ENCODE measurements around the gene TFB1M. TPM values are rescaled to one million over a fixed set of nuclear protein-coding genes. Genes with fewer than 3 reads are reported as not detected.

TFB1M gene
- total and polyA plus RNA-seq, 2 donors (not counting 3 experiments of a cell fraction or from before 2014, with no cell fraction given) = 12.9 to 35.5 TPM

DNA sequence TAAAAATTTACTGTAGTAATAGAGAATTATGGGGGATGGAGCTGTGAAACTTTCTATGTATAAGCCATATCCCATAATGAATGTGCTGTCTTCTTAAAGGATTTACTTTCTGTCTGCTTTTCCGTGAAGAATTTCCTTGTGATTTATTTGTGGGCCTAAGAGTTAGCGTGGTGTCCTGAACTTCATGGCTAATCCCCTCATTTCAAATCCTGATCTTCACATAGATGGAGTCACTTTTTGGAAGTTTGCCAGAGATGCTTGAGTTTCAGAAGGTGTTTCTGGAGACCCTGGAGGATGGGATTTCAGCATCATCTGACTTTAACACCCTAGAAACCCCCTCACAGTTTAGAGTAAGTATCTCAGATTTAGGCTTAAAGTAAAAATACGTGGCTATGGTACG lies 69.8 kb downstream of the TFB1M start:
- no peaks in the 10 kb centered on the region for H3K27me3 ChIP-seq (ENCODE audit: control insufficient read depth in 2 of 2, insufficient read depth in 2 of 2, low read length in 2 of 2)
- no peaks in the 10 kb centered on the region for H3K4me1 ChIP-seq (ENCODE audit: control insufficient read depth, extremely low read depth, insufficient read depth, low read length)
- no peaks in the 10 kb centered on the region for H3K79me2 ChIP-seq (ENCODE audit: control insufficient read depth, insufficient read depth, low read length)
- H3K9me1 ChIP-seq (replicated peaks; ENCODE audit: control insufficient read depth, extremely low read depth, insufficient read depth, low read length) = no peaks in the 10 kb centered on the region
- dilution Hi-C loops (cut with MboI; ENCODE audit: extremely low pct_ligation_motif_present, low sequenced_read_pairs) (no loop called here), intact Hi-C loops (cut with micrococcal nuclease) (no loop called here)
- no peak overlapping the region for H3K4me3 ChIP-seq (replicated peaks in 1 of 3; ENCODE audit: insufficient read depth in 1 of 3, low read depth in 1 of 3, low read length in 3 of 3)
- FAIRE-seq (no peak), DNase-seq (ENCODE audit: low read depth, low spot score) (no peak)
- no peak for TF ChIP-seq FOS (IDR thresholded peaks at IDR 0.05; ENCODE audit: borderline replicate concordance, insufficient read depth, low read length)
- TF ChIP-seq POLR2A (IDR thresholded peaks at IDR 0.05; ENCODE audit: low read depth, low read length) = no peak
- TF ChIP-seq, protein P1, sequence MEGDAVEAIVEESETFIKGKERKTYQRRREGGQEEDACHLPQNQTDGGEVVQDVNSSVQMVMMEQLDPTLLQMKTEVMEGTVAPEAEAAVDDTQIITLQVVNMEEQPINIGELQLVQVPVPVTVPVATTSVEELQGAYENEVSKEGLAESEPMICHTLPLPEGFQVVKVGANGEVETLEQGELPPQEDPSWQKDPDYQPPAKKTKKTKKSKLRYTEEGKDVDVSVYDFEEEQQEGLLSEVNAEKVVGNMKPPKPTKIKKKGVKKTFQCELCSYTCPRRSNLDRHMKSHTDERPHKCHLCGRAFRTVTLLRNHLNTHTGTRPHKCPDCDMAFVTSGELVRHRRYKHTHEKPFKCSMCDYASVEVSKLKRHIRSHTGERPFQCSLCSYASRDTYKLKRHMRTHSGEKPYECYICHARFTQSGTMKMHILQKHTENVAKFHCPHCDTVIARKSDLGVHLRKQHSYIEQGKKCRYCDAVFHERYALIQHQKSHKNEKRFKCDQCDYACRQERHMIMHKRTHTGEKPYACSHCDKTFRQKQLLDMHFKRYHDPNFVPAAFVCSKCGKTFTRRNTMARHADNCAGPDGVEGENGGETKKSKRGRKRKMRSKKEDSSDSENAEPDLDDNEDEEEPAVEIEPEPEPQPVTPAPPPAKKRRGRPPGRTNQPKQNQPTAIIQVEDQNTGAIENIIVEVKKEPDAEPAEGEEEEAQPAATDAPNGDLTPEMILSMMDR (IDR thresholded peaks at IDR 0.05; ENCODE audit: extremely low read depth in 1 of 2, insufficient read depth in 1 of 2, low read depth in 1 of 2, low read length in 2 of 2) = no peak
- TF ChIP-seq GATA2 (IDR thresholded peaks at IDR 0.05; ENCODE audit: insufficient read depth, insufficient read length, low read depth, low read length) = no peak
- no peak for TF ChIP-seq POLR2AphosphoS5 (IDR thresholded peaks at IDR 0.05; ENCODE audit: insufficient read depth, low read depth, low read length)
- TF ChIP-seq, protein P2, sequence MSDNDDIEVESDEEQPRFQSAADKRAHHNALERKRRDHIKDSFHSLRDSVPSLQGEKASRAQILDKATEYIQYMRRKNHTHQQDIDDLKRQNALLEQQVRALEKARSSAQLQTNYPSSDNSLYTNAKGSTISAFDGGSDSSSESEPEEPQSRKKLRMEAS (IDR thresholded peaks at IDR 0.05; ENCODE audit: insufficient read depth, insufficient read length) = no peak
- TF ChIP-seq EZH2 (IDR thresholded peaks at IDR 0.05; ENCODE audit: borderline replicate concordance, low read depth, low read length, severe bottlenecking) = no peak
- no peak for TF ChIP-seq MYC (IDR thresholded peaks at IDR 0.05; ENCODE audit: low read depth, low read length)
- no peak for TF ChIP-seq JUN (IDR thresholded peaks at IDR 0.05; ENCODE audit: borderline replicate concordance, insufficient read depth, insufficient read length, low read depth)
- H3K9ac ChIP-seq (replicated peaks; ENCODE audit: extremely low read depth, insufficient read depth, low read length) = no peak overlapping the region
- BruUV-seq (replicated peaks) = no TSS peak
- H3K27ac ChIP-seq (ENCODE audit: insufficient read depth, low read depth, low read length) = no peak overlapping the region
- H3K36me3 ChIP-seq (ENCODE audit: control insufficient read depth in 2 of 2, extremely low read depth in 1 of 2, insufficient read depth in 2 of 2, low read length in 2 of 2) = peaks cover 3% of the 10 kb centered on the region in 2 experiments
- H2AFZ ChIP-seq (ENCODE audit: low read depth, low read length) = no peak overlapping the region
- H4K20me1 ChIP-seq (replicated peaks; ENCODE audit: control insufficient read depth, extremely low read depth, insufficient read depth, low read length) = no peaks in the 10 kb centered on the region
- POLR2A ChIA-PET = no interaction called here
- H3K4me2 ChIP-seq (ENCODE audit: insufficient read depth, low read length) = no peak overlapping the region
- H3K9me3 ChIP-seq (replicated peaks; ENCODE audit: control insufficient read depth, insufficient read depth, low read length) = no peaks in the 10 kb centered on the region
- CTCF ChIA-PET = interaction anchor here (9.5 kb wide), 1 partner anchor 66 kb away, joined by 292 read pairs; no protein-coding TSS in a partner anchor

Measured in endothelial cell of umbilical vein (primary cell).